GM21367 (cell line): ENCODE results near the gene PSMD6.
A peak's percentile ranks its signal among the peaks of the same experiment; 100 is the strongest.

ENCODE experiments used
- ATAC-seq: cut with Tn5 transposase; IDR thresholded peaks from one replicate; pipeline ENCODE4 v1.9.1; 2021; ENCODE audit not compliant: unreplicated experiment

The PSMD6 gene

DNA sequence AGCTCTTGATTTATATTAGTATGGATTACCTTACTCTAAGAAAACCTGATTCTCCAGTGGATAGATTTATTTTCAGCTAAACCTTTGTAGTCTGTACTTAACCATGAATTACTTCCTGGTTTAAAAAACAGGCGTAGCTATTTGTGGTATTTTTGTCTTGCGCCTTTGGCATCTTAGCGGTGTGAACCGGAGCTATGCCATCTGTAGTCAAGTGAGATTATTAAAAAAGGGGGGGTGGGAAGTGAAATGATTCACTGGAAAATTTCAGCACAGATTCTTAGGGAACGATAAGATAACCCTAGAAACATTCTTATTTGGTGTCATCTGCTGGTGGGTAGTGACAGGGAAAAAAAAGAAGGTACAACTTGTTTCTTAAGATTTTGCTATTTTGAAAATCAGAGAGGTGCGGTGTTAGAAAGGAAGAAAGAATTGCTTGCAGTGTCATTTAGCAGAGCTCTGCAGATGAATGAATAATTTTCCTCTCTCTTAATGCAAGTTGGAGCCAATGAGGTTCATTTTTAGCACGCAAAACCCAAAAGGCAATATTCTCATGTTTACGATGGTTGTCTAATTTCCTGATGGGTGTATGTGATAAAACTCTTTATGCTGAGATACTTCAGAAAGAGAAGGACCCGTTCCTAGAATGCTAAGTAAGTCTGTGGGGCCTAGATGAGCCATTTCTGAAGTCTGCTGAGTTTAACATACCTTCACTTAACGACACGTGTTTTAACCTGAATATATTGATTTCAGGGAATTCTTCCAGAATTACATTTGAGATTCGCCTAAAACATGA, 44.0 kb downstream of the PSMD6 start:
- no peak for ATAC-seq

DNA sequence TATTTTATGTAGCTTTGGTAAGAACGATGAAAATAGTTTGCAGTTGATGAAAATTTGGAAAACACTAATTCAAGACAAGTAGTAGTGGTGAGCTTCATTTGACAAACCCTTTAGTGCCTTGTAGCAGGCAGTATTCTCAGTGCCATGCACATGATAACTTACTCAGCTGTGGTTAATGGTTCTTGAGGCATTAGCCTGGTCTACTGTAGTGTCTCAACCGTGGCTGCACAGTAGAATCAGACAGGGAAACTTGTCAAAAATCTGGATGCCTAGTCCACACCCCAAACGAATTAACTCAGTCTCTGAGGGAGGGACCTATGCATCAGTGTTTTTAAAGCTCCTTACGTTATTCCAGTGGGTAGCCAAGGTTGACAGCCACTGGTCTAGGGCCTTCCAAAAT, 45.4 kb downstream of the PSMD6 start:
- ATAC-seq = no peak

DNA sequence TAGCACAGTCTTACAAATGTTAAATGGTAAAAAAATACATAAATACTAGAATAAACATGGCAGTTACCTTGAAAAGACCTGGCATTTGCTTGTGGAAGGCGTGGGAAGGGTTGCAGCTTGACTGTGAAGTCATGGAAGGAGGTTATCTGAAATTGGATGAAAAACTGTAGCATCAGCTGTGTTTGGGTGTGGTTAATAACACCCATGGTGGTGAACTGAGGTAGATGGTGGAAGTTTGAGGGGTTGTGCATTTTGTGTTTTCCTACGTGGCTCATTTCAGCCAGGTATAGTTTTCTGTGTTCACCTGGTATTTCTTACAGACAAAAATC, 46.5 kb downstream of the PSMD6 start:
- ATAC-seq = no peak

DNA sequence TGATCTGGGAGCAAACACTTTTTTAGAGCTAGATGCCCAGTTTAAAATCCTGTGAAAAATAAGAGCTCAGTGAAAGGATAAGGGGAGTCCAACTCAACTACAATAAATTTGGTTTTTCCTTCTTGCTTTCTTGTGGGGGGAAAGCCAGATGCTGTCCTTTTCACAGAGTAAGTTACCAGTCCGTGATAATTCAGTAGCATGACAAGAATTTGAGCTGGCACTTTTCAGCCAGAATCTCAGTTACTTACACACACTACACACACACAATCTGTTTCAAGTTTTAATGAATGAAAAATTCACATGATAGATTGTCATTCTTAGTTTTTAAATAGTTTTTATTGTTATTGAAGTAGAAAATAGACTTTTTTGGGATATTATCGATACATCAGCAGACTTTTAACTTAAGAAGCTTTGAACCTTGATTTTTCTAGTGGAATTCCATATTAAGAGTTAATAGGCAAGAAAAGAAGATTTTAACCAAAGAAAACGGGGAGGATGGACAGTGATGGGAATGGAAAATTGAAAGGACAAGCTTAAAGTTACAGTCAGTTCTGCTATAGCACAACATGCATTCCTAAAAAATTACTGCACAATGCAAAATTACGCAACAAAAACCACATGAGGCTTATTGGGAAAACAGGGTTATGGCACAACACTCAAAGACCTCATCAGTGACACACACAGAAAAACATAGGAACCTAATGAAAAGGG, 47.0 kb downstream of the PSMD6 start:
- no peak for ATAC-seq

DNA sequence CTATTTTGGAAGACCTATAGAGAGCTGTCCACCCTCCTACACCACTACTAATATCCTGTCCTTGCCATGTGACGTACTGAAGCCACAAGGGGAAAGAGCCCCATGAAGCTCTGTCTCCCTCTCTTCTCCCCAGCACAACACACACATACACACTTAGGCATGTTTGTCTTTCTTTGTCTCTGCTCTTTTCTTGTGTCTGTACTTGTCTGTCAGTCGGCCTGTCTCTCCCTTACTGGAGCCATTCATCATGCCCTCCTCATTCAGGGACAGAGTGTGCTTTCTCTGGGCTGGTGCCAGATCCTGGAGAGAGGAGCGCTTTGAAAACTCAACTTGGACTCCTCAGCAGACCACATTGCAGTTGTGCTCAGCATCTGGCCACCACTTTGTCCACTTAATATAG, 47.6 kb downstream of the PSMD6 start:
- no peak for ATAC-seq

DNA sequence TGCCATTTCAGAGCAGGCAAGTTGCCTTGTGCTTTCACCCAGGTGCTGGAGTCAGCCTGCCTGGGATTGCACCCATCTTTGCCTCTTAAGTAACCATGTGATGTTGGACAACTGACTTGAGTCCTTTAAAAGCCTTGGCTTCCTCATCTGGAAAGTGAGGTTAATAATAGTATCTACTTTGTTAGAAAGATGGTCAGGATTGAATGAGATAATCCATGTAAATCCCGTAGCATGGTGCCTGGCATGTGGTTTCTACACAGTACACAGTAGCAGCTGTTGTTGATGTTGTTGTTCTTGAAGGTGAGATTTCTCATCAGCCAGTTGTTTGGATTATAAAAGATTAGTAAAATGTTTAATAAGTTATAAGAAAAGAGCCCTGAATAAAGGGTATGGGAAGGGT, 48.8 kb downstream of the PSMD6 start:
- ATAC-seq = no peak

DNA sequence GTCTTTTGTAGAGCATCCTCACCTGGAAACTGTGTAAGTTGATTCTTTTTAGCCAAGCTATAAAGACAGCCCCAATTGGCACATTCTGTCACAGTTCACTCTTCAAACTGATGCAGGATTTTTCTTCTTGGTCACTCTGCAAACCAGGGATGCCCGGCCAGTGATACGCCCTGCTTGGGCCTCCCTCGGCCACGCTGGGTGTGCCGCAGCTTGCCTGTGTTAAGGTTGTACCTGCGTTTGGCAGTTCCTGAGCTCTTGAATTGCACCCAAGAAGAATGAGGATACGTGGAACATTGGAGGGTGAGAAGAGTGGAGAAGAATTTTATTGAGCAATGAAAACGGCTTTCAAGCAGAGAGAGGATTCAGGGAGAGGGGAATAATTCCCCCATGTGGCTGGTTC, 49.9 kb downstream of the PSMD6 start:
- no peak for ATAC-seq

DNA sequence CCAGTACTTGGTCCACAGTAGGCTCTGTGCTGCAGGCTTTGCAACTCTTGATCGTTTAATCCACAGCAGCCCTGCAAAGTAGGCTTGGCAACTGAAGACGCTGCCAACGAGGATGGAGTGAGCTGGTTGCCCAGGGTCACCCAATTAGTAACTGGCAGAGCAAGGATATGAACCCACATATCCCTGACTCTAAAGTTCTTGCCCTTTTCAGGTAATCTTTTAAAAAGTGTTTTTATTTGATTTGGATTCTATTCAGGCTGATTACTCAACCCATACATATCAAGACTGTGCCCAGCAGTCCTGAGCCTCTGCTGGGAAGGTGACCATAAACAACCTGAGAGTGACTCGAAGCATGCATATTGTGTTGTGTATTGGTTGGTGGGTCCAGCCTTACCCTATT, 50.3 kb downstream of the PSMD6 start:
- no peak for ATAC-seq

DNA sequence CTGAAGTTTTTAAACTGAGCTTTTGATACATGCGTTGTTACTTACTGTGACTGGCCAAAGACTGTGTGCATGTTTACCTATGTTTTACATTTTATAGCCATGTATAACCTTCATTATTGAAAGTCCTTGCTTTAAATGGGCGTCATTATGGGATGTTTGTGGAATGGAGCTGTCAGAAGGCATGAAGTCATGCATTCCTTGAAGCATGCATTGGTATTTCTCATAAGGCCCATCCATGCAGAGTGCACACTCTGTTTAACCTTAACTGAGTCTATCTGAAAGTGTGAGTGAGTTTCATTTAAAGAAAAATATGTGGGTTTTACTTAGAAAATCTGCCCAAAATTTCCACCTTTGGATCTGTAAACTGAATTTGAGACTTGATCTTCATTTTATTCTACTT, 51.1 kb downstream of the PSMD6 start:
- ATAC-seq = no peak

DNA sequence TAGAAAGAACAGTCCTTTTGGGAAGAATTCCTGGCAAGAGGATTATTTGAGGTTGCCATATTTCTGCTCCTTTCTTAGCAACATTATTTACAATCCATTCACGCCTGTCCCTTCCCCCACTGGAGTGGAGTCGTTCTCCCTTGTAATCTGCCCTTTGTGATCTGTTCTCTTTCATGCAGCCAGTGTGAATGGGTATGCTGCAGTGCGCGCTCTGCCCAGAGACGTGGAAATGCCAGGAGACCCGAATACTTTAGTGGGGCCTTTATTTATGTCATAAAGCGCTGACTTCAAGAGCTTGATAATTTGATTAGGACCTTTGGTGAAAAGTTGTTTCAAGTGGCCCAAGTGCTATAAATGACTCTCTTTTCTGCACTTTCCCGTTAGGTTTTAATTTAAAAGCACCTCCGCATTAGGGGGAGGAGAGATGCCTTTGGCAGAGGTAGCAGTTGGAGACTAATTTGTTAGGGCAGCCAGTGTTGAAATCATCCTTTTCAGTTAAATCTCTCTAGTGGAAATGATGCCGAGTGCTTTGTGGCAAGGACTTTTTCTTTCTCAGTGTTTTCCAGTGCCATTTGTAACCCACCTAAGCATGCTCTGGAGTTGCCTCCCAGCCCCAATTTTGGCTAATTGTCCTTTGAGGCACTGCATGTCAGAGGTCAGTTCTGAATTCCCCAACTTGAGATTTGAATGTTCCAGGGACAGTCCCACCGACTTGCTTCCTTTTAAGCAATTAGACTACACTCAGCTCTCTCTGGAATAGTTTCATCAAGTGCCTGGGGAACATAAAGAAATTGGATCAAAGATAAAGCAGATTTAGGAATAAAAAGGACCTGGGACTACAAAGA, 52.4 kb downstream of the PSMD6 start:
- no peak for ATAC-seq

DNA sequence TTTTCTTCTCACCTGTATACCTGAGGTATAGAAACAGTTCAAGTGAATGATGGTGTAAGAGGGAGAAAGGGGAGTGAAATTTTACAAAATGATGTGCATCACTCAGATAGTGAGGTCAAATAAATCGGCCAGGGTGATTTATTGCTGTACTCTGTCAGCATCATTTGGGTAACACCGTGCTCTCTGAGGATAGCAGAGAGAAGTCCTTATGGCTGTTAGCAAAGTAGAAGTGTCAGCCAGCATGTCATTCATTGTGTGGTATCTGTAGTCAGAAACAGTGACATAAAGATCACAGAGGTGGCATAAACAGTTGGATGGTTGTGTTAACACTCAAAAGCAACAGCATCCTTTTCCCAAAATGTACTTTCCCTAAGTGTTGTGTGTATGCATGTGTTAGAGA, 53.4 kb downstream of the PSMD6 start:
- ATAC-seq = no peak

DNA sequence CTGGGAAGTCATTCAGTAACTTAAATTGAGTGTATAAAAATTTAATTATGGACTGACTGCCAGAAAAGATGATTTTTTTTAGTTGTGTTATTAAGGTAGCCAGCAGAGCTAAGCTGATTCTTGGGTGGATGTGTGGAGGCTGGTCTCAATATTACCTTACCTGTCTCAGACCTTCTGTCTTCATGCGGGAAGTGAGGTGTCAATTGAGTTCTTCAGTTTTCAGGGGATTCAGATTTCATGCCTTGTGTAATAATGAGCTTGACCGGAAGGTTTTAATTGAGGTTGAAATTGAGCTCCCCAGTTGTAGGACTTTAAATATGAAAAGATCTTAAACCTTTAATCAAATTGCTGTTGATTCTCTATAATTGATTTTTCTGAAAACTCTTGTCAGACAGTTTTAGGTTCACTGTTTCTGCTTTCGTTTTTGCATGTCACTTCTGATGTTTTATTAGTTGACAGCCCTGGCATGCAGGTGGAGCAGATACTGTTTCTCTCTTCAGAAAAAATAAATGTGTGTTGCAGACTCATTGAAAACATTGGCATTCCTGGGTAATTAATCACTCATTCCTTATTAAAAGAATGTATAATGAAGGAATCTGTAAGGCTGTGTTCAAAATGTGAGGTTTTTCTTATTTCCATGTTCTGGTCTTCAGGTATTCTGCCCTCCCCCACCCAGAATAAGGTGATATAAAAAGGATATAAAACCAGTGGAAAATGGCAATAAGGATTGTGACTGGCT, 54.5 kb downstream of the PSMD6 start:
- peak; percentile 29 for ATAC-seq

DNA sequence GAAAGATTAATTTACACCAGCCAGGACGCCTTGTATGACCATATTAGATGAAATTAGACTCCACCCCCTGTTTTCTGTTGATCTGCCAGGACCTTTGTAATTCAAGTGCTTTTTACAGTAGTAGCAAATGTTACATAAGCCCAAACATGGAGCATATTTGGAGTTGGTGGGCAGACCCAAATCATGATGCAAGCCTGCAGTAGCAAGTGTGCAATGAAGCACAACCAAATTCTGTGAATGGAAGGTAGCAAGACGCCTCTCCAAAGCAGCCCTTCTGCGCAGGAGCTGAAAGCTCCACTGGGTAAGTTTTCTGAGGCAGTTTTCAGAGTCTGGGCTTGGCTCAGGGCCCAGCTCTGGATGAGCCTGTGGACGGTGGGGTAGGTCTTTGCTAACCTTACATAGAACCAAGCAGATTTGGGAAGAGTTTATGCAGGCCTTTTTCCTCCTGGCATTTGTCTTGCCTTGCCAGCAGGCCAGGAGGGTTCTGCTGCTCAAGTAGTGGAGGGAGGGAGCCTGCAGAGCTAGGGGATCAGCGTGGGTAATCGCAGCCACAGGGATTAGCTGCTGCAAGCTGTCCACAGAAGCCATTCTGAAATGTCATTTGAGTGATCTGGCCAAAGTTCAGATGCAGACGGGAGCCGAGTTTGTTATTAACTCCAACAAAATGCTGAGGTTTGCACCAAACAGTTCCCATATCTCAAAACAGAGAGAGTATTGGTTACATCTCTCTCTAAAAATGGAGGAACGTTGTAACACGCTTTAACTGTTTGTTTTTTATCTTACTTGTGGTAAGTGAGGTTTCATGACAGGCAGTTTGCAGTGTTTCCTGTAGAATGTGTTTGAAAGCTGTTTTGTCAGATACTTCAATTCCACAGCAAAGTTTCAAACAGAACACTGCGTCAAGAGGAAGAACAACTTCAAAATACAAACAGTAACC, 55.4 kb downstream of the PSMD6 start:
- peak; percentile 59 for ATAC-seq

DNA sequence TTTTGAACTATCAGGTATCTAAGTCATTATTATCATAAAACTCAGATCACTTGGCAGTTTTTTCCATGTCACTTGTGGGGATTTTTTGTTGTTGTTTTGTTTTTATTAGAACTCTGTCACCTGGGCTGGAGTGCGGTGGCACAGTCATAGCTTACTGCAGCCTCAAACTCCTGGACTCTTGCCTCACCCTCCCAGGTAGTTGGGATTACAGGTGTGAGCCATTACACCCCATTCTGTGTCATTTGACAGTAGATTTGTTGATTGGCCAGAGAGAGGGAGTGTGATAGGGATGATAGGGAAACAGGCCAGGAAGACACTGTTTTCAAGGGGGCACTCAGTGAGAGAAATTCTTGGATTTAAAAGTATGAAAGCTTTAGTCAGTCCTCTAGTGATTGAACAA, 56.4 kb downstream of the PSMD6 start:
- no peak for ATAC-seq

DNA sequence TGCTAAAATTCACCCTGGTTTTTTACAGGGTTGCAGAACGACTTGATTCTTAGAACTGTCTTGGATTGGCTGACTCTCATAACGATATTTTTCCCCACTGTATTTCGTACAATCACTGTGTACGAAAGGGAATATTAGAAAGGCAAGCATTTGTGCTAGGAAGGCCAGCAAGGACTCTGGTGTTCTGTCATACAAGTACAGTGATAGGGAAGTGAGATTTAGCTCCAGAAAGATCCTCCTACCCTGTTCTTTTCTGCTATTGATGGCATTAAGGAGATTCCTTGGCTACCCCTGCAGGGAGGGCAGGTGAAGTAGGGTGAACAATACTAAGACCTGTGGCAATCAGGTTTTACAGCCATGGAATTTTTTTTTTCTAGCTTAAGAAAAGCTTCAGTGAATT, 57.3 kb downstream of the PSMD6 start:
- ATAC-seq = no peak

DNA sequence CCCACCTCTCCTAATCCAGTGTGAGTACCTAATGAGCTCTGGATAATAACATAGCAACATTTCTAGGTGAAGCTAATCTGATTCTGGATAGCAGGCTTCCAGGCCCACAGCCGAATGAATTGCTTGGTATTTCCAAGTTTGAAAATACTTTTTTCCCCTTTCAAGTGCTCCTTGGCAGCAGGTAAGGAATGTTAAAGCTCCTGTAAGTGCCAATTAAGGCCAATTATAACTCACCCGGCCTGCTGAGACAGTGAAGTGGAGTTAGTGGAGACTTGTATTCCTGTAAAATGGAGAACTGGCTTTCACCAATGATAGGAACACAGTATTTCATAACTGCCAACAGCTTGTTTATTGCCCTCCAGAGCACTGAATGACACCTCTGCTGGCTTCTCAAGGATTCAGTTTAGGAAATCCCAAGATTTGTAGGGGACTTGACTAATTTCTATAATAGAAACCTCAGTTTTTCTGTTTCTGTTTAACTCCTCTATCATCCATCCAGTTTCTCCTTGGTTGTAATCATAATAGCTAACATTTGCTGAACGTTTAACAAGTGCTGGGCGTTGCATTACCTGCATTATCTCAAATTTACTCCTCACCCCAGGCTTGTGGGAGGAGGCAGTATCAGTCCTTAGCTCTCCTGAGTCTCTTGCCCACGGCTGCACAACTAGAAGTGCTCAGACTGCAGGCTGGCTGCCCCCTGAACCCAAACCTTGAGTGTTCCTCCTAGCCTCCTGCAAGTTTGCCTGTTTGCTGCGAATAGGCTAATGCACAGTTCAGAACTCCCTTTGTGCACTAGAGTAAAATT, 58.4 kb downstream of the PSMD6 start:
- no peak for ATAC-seq

DNA sequence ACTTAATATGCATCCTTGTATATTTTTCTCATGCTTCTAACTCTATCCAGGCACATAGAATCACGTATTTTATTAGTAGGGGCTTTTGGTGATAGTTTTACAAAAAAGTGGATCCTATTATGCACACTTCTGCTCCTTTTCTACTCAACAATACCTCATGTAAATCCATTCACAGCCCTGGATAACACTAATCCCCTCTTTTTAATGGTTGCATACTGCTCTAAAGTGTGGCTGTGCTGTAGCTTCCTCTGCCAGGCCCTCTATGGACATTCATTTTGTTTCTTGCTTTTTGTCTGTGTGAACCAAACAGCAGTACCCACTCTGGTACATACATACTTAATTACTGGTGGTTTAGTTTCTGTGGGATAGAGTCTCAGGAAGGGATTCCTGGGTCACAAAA, 59.8 kb downstream of the PSMD6 start:
- no peak for ATAC-seq

DNA sequence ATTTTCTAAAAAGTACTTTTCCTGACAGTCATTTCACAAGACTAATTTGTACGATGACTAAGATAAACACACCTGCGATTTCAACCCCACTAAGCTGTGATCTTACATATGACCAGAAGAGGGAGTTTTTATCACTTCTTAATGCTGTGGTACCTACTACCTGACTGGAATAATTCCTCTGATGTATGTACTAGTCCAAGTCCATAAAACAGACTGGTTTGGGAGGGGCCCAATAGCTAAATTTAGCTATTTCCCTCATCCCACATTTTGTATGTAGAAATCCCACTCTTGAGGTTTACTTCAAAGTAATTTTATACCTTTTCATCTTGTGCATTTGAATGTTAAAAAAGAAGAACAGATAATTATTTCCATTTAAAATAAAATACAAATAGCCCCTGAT, 61.4 kb downstream of the PSMD6 start:
- peak; percentile 79 for ATAC-seq
